ENCODE results near the gene ADGRF4.

The ADGRF4 gene

GRCh38 chr6:47718571-47718970, 20.2 kb downstream of the ADGRF4 start:
- H4K20me1 ChIP-seq (ENCODE audit: insufficient read depth, low read length): no peaks in the 10 kb centered on the region
- H3K9ac ChIP-seq (ENCODE audit: low read depth, low read length): no peak overlapping the region
- no peak overlapping the region for H3K27ac ChIP-seq (ENCODE audit: low read length)
- no peak for DNase-seq
- H3K4me2 ChIP-seq (ENCODE audit: insufficient read depth, low read length): no peak overlapping the region
- H2AFZ ChIP-seq (ENCODE audit: low read depth, low read length): no peak overlapping the region
- ATAC-seq (ENCODE audit: insufficient read depth, low read depth): no peak
- no peaks in the 10 kb centered on the region for H3K79me2 ChIP-seq (ENCODE audit: insufficient read depth, low read length)
- no peaks in the 10 kb centered on the region for H3K4me1 ChIP-seq (ENCODE audit: insufficient read depth, low read length)
- TF ChIP-seq EZH2 (IDR thresholded peaks at IDR 0.05; ENCODE audit: borderline replicate concordance, low read depth, low read length, severe bottlenecking) (no peak), CTCF (IDR thresholded peaks at IDR 0.05; ENCODE audit: borderline replicate concordance, extremely low read depth, low read length, poor library complexity, severe bottlenecking) (no peak)
- no peaks in the 10 kb centered on the region for H3K9me3 ChIP-seq (ENCODE audit: insufficient read depth, low read length, severe bottlenecking)
- H3K27me3 ChIP-seq (ENCODE audit: insufficient read depth, low read length, poor library complexity): no peaks in the 10 kb centered on the region
- no peak overlapping the region for H3K4me3 ChIP-seq (ENCODE audit: low read depth in 1 of 2, low read length in 2 of 2)
- no peaks in the 10 kb centered on the region for H3K36me3 ChIP-seq (ENCODE audit: insufficient read depth, low read length)

- no peaks in the 10 kb centered on the region for H4K20me1 ChIP-seq (ENCODE audit: insufficient read depth, low read length)
- H3K4me1 ChIP-seq (ENCODE audit: insufficient read depth, low read length): no peaks in the 10 kb centered on the region
- H3K4me2 ChIP-seq (ENCODE audit: insufficient read depth, low read length): no peak overlapping the region
- no peak overlapping the region for H3K27ac ChIP-seq (ENCODE audit: low read length)
- no peak for TF ChIP-seq CTCF (IDR thresholded peaks at IDR 0.05; ENCODE audit: borderline replicate concordance, extremely low read depth, low read length, poor library complexity, severe bottlenecking)
- no peak for TF ChIP-seq EZH2 (IDR thresholded peaks at IDR 0.05; ENCODE audit: borderline replicate concordance, low read depth, low read length, severe bottlenecking)
- H3K79me2 ChIP-seq (ENCODE audit: insufficient read depth, low read length): no peaks in the 10 kb centered on the region
- no peak overlapping the region for H3K9ac ChIP-seq (ENCODE audit: low read depth, low read length)
- ATAC-seq (ENCODE audit: insufficient read depth, low read depth) (no peak), DNase-seq (no peak)
- H3K36me3 ChIP-seq (ENCODE audit: insufficient read depth, low read length): no peaks in the 10 kb centered on the region
- H3K4me3 ChIP-seq (ENCODE audit: low read depth in 1 of 2, low read length in 2 of 2): no peak overlapping the region
- no peak overlapping the region for H2AFZ ChIP-seq (ENCODE audit: low read depth, low read length)
- no peaks in the 10 kb centered on the region for H3K9me3 ChIP-seq (ENCODE audit: insufficient read depth, low read length, severe bottlenecking)
- H3K27me3 ChIP-seq (ENCODE audit: insufficient read depth, low read length, poor library complexity): no peaks in the 10 kb centered on the region
Measured at GRCh38 chr6:47721189-47721588, 22.8 kb downstream of the ADGRF4 start.

- no peaks in the 10 kb centered on the region for H3K4me1 ChIP-seq (ENCODE audit: insufficient read depth, low read length)
- H4K20me1 ChIP-seq (ENCODE audit: insufficient read depth, low read length): no peaks in the 10 kb centered on the region
- H3K27ac ChIP-seq (ENCODE audit: low read length): no peak overlapping the region
- no peak overlapping the region for H3K4me2 ChIP-seq (ENCODE audit: insufficient read depth, low read length)
- no peak overlapping the region for H3K4me3 ChIP-seq (ENCODE audit: low read depth in 1 of 2, low read length in 2 of 2)
- no peak overlapping the region for H3K9ac ChIP-seq (ENCODE audit: low read depth, low read length)
- ATAC-seq (ENCODE audit: insufficient read depth, low read depth): no peak
- H2AFZ ChIP-seq (ENCODE audit: low read depth, low read length): no peak overlapping the region
- H3K36me3 ChIP-seq (ENCODE audit: insufficient read depth, low read length): no peaks in the 10 kb centered on the region
- H3K79me2 ChIP-seq (ENCODE audit: insufficient read depth, low read length): no peaks in the 10 kb centered on the region
- H3K9me3 ChIP-seq (ENCODE audit: insufficient read depth, low read length, severe bottlenecking): no peaks in the 10 kb centered on the region
- no peak for DNase-seq
- H3K27me3 ChIP-seq (ENCODE audit: insufficient read depth, low read length, poor library complexity): no peaks in the 10 kb centered on the region
- TF ChIP-seq CTCF (IDR thresholded peaks at IDR 0.05; ENCODE audit: borderline replicate concordance, extremely low read depth, low read length, poor library complexity, severe bottlenecking) (no peak), EZH2 (IDR thresholded peaks at IDR 0.05; ENCODE audit: borderline replicate concordance, low read depth, low read length, severe bottlenecking) (no peak)
Measured at GRCh38 chr6:47722194-47722593, 23.8 kb downstream of the ADGRF4 start.

GRCh38 chr6:47724300-47724699, 25.9 kb downstream of the ADGRF4 start:
- Histone ChIP-seq H4K20me1 (ENCODE audit: insufficient read depth, low read length) (no peaks in the 10 kb centered on the region), H3K27me3 (ENCODE audit: insufficient read depth, low read length, poor library complexity) (no peaks in the 10 kb centered on the region), H3K9ac (ENCODE audit: low read depth, low read length) (no peak overlapping the region), H3K4me2 (ENCODE audit: insufficient read depth, low read length) (no peak overlapping the region), H3K4me3 (ENCODE audit: low read depth in 1 of 2, low read length in 2 of 2) (no peak overlapping the region), H3K27ac (ENCODE audit: low read length) (no peak overlapping the region), H3K9me3 (ENCODE audit: insufficient read depth, low read length, severe bottlenecking) (no peaks in the 10 kb centered on the region), H3K36me3 (ENCODE audit: insufficient read depth, low read length) (no peaks in the 10 kb centered on the region), H3K4me1 (ENCODE audit: insufficient read depth, low read length) (no peaks in the 10 kb centered on the region), H3K79me2 (ENCODE audit: insufficient read depth, low read length) (no peaks in the 10 kb centered on the region), H2AFZ (ENCODE audit: low read depth, low read length) (no peak overlapping the region)
- TF ChIP-seq EZH2 (IDR thresholded peaks at IDR 0.05; ENCODE audit: borderline replicate concordance, low read depth, low read length, severe bottlenecking) (no peak), CTCF (IDR thresholded peaks at IDR 0.05; ENCODE audit: borderline replicate concordance, extremely low read depth, low read length, poor library complexity, severe bottlenecking) (no peak)
- DNase-seq (no peak), ATAC-seq (ENCODE audit: insufficient read depth, low read depth) (no peak)
